Thyroid gland (tissue), 4 donors: ENCODE data around the gene ETV6. TPM values are rescaled to one million over a fixed set of nuclear protein-coding genes. Genes with fewer than 3 reads are reported as not detected.

ENCODE experiments used
- DNase-seq, 2 donors: peaks; one replicate each; pipeline ENCODE4 v3.0.0-alpha.2; 2019
- H3K27ac ChIP-seq, 3 donors: fragments of 200-600 bp; sonication (generic); 1 replicate in 2 of 3; 2 replicates in 1 of 3; pipeline ENCODE4 v1.5.1; 2016 to 2019; ENCODE audit warnings: mild to moderate bottlenecking in 1 of 3, moderate library complexity in 1 of 3
- H3K27me3 ChIP-seq: fragments of 200-600 bp; sonication (generic); one replicate; pipeline ENCODE4 v1.5.1; 2019
- H3K36me3 ChIP-seq, 2 donors: fragments of 200-600 bp; sonication (generic); one replicate each; pipeline ENCODE4 v1.5.1; 2016 to 2019
- H3K4me1 ChIP-seq, 2 donors: fragments of 200-600 bp; sonication (generic); one replicate each; pipeline ENCODE4 v1.5.1; 2017 to 2019
- H3K4me3 ChIP-seq, 3 donors: fragments of 200-600 bp; sonication (generic); replicated peaks in 1 of 3; 1 replicate in 2 of 3; 2 replicates in 1 of 3; pipeline ENCODE4 v1.5.1; 2016; ENCODE audit warnings: mild to moderate bottlenecking in 1 of 3
- H3K9me3 ChIP-seq: fragments of 200-600 bp; sonication (generic); one replicate; pipeline ENCODE4 v1.5.1; 2017
- CTCF ChIP-seq, 6 experiments: fragments of 200-600 bp in 3 of 6; fragments of 450-650 bp in 3 of 6; sonication (generic) in 3 of 6; IDR thresholded peaks; one replicate each; pipeline ENCODE4 v1.5.1; 2016 to 2019; ENCODE audit warnings: antibody characterized with exemption in 6 of 6, mild to moderate bottlenecking in 2 of 6, inconsistent platforms in 1 of 6, moderate library complexity in 1 of 6
- POLR2A ChIP-seq, 2 donors: fragments of 450-650 bp; IDR thresholded peaks; one replicate each; pipeline ENCODE4 v1.6.1; 2017; ENCODE audit warnings: antibody characterized with exemption in 2 of 2, mild to moderate bottlenecking in 2 of 2, moderate library complexity in 1 of 2
- WGBS, 2 donors: methylation state at CpG; one replicate each; pipeline ENCODE4 v1.1.5; 2017; 5-methylcytosine and 5-hydroxymethylcytosine counted together
- intact Hi-C: fragments of 100-400 bp; cut with DNase I; formaldehyde crosslinking; loops from one replicate; pipeline ENCODE4 v1.15.1; 2023
- total RNA-seq, 4 donors: library from RNA; depleted of rRNA; stranded (reverse); fragments of >200 nt; gene quantifications; one replicate each; pipeline ENCODE4 v1.2.3, GENCODE V29; 2016

The ETV6 gene
- total RNA-seq, 4 donors from 2014 or later: 16.6 to 35.6 (median 17.2) TPM

GRCh38 chr12:11821386-11822080 lies 172.1 kb downstream of the ETV6 start:
- Histone ChIP-seq H3K36me3 (no peaks in the 10 kb centered on the region), H3K27ac (peak overlapping the region in 1 of 3 donors; percentile 62), H3K4me3 (no peak overlapping the region), H3K27me3 (no peaks in the 10 kb centered on the region), H3K4me1 (peaks cover 15 to 26% of the 10 kb centered on the region in 2 donors), H3K9me3 (no peaks in the 10 kb centered on the region)
- intact Hi-C loops: no loop called here
- TF ChIP-seq POLR2A (IDR thresholded peaks at IDR 0.05): no peak
- no peak for TF ChIP-seq CTCF (IDR thresholded peaks at IDR 0.05)
- DNase-seq: no peak
- 88 to 90% methylated on average over 10 of the region's 10 CpGs for WGBS, 2 donors

GRCh38 chr12:11822081-11822834 lies 172.8 kb downstream of the ETV6 start:
- Histone ChIP-seq H3K36me3 (no peaks in the 10 kb centered on the region), H3K9me3 (no peaks in the 10 kb centered on the region), H3K27me3 (no peaks in the 10 kb centered on the region), H3K4me3 (no peak overlapping the region), H3K27ac (peak overlapping the region in 1 of 3 donors; percentile 62), H3K4me1 (peaks cover 19 to 33% of the 10 kb centered on the region in 2 donors)
- WGBS, 2 donors: 57 to 76% methylated on average over 15 of the region's 15 CpGs
- intact Hi-C loops: no loop called here
- DNase-seq: peak; percentile 67 to 75
- no peak for TF ChIP-seq CTCF (IDR thresholded peaks at IDR 0.05)
- no peak for TF ChIP-seq POLR2A (IDR thresholded peaks at IDR 0.05)

- TF ChIP-seq CTCF (IDR thresholded peaks at IDR 0.05) (no peak), POLR2A (IDR thresholded peaks at IDR 0.05) (no peak)
- Histone ChIP-seq H3K4me3 (no peak overlapping the region), H3K27ac (no peak overlapping the region), H3K9me3 (no peaks in the 10 kb centered on the region), H3K36me3 (no peaks in the 10 kb centered on the region), H3K4me1 (peaks cover 26 to 41% of the 10 kb centered on the region in 2 donors), H3K27me3 (no peaks in the 10 kb centered on the region)
- 93% methylated on average over 7 of the region's 7 CpGs for WGBS, 2 donors
- no peak for DNase-seq
- intact Hi-C loops: no loop called here
These were observed 173.6 kb downstream of the ETV6 start for GRCh38 chr12:11823043-11823442.

GRCh38 chr12:11823593-11823992 lies 174.1 kb downstream of the ETV6 start:
- Histone ChIP-seq H3K4me1 (peaks cover 29 to 42% of the 10 kb centered on the region in 2 donors), H3K27me3 (no peaks in the 10 kb centered on the region), H3K27ac (no peak overlapping the region), H3K9me3 (no peaks in the 10 kb centered on the region), H3K36me3 (no peaks in the 10 kb centered on the region), H3K4me3 (no peak overlapping the region)
- no peak for DNase-seq
- WGBS, 2 donors: 97 to 98% methylated on average over 9 of the region's 9 CpGs
- no peak for TF ChIP-seq CTCF (IDR thresholded peaks at IDR 0.05)
- TF ChIP-seq POLR2A (IDR thresholded peaks at IDR 0.05): no peak
- intact Hi-C loops: no loop called here

GRCh38 chr12:11824069-11824468 lies 174.6 kb downstream of the ETV6 start:
- Histone ChIP-seq H3K27me3 (no peaks in the 10 kb centered on the region), H3K4me1 (peaks cover 29 to 42% of the 10 kb centered on the region in 2 donors), H3K9me3 (no peaks in the 10 kb centered on the region), H3K36me3 (no peaks in the 10 kb centered on the region), H3K27ac (no peak overlapping the region), H3K4me3 (no peak overlapping the region)
- TF ChIP-seq CTCF (IDR thresholded peaks at IDR 0.05) (no peak), POLR2A (IDR thresholded peaks at IDR 0.05) (no peak)
- intact Hi-C loops: no loop called here
- WGBS, 2 donors: 96% methylated on average over 7 of the region's 7 CpGs
- DNase-seq: no peak
